GM18505 (cell line): ENCODE results near the gene SRSF9.

ENCODE experiments used
- ATAC-seq: cut with Tn5 transposase; IDR thresholded peaks from one replicate; pipeline ENCODE4 v1.9.1; 2021; ENCODE audit not compliant: unreplicated experiment
- POLR2A ChIP-seq: IDR thresholded peaks from 4 replicates; pipeline ENCODE4 v1.6.1; 2011; ENCODE audit warnings: borderline replicate concordance; ENCODE audit not compliant: insufficient read depth, insufficient read length; ENCODE audit errors: extremely low read depth

The SRSF9 gene

GRCh38 chr12:120473807-120474615 lies 4.5 kb upstream of the SRSF9 start:
- no peak for TF ChIP-seq POLR2A
- ATAC-seq: no peak

GRCh38 chr12:120472521-120472920 lies 3.0 kb upstream of the SRSF9 start:
- TF ChIP-seq POLR2A: no peak
- no peak for ATAC-seq

- TF ChIP-seq POLR2A: no peak
- ATAC-seq: peak; percentile 9
These were observed 719 bp upstream of the SRSF9 start for GRCh38 chr12:120470150-120470784.

GRCh38 chr12:120468821-120469449 lies 613 bp downstream of the SRSF9 start:
- peak; percentile 30 for ATAC-seq
- no peak for TF ChIP-seq POLR2A

GRCh38 chr12:120468325-120468820 lies 1.2 kb downstream of the SRSF9 start:
- ATAC-seq: no peak
- TF ChIP-seq POLR2A: no peak

GRCh38 chr12:120467439-120467838 lies 2.1 kb downstream of the SRSF9 start:
- ATAC-seq: no peak
- TF ChIP-seq POLR2A: no peak

GRCh38 chr12:120466560-120467315 lies 2.8 kb downstream of the SRSF9 start:
- no peak for ATAC-seq
- no peak for TF ChIP-seq POLR2A

- no peak for ATAC-seq
- TF ChIP-seq POLR2A: no peak
These were observed 3.8 kb downstream of the SRSF9 start for GRCh38 chr12:120465756-120466155.

GRCh38 chr12:120463712-120464111 lies 5.8 kb downstream of the SRSF9 start:
- ATAC-seq: no peak
- no peak for TF ChIP-seq POLR2A

GRCh38 chr12:120462099-120462640 lies 7.4 kb downstream of the SRSF9 start:
- TF ChIP-seq POLR2A: no peak
- no peak for ATAC-seq

- no peak for TF ChIP-seq POLR2A
- ATAC-seq: no peak
These were observed 9.4 kb downstream of the SRSF9 start for GRCh38 chr12:120460157-120460556.

- TF ChIP-seq POLR2A: no peak
- ATAC-seq: no peak
These were observed 12.4 kb downstream of the SRSF9 start for GRCh38 chr12:120457133-120457532.

GRCh38 chr12:120455302-120455701 lies 14.2 kb downstream of the SRSF9 start:
- TF ChIP-seq POLR2A: no peak
- ATAC-seq: no peak

- ATAC-seq: no peak
- no peak for TF ChIP-seq POLR2A
These were observed 15.6 kb downstream of the SRSF9 start for GRCh38 chr12:120453977-120454376.
